NCI-H1694 treated with DMSO at 0.1 percent for 48 hours (cell line): ENCODE results near the gene LILRB2.
A peak's percentile ranks its signal among the peaks of the same experiment; 100 is the strongest.
"Not testable (repeated sequence)": the region's sequence is repeated elsewhere in the genome, so short reads cannot be mapped to it uniquely, and the experiment has no call there.

Source experiments
- DNase-seq: peaks from one replicate; lab custom pipeline; 2025; lab: John Stamatoyannopoulos, UW

LILRB2 gene

GRCh38 chr19:54272181-54272580 is 8.7 kb downstream of the LILRB2 start:
- not testable (repeated sequence) for DNase-seq

- DNase-seq: not testable (repeated sequence)
These were observed 9.3 kb downstream of the LILRB2 start for GRCh38 chr19:54271587-54271986.

GRCh38 chr19:54271106-54271505 is 9.8 kb downstream of the LILRB2 start:
- DNase-seq: no peak

- DNase-seq: no peak
These were observed 12.0 kb downstream of the LILRB2 start for GRCh38 chr19:54268936-54269335.

- DNase-seq: peak; percentile 19
These were observed 14.8 kb downstream of the LILRB2 start for GRCh38 chr19:54266133-54266532.

GRCh38 chr19:54262470-54262869 is 18.4 kb downstream of the LILRB2 start:
- no peak for DNase-seq

- DNase-seq: no peak
These were observed 18.8 kb downstream of the LILRB2 start for GRCh38 chr19:54262066-54262465.

GRCh38 chr19:54257116-54257480 is 23.8 kb downstream of the LILRB2 start, which contains the start of gene LILRB5:
Gene LILRB5, minus strand, starts transcription at chr19:54257273. Its CDS starts 80 bp downstream, at chr19:54257193.
- no peak for DNase-seq

GRCh38 chr19:54256250-54257115 is 24.4 kb downstream of the LILRB2 start:
- no peak for DNase-seq

- DNase-seq: no peak
These were observed 25.7 kb downstream of the LILRB2 start for GRCh38 chr19:54255105-54255775.

- DNase-seq: no peak
These were observed 26.6 kb downstream of the LILRB2 start for GRCh38 chr19:54254195-54254906.

- no peak for DNase-seq
These were observed 27.3 kb downstream of the LILRB2 start for GRCh38 chr19:54253331-54254194.

GRCh38 chr19:54252845-54253244 is 28.1 kb downstream of the LILRB2 start:
- DNase-seq: no peak

- DNase-seq: no peak
These were observed 28.7 kb downstream of the LILRB2 start for GRCh38 chr19:54252243-54252642.

- DNase-seq: no peak
These were observed 32.8 kb downstream of the LILRB2 start for GRCh38 chr19:54248016-54248601.

GRCh38 chr19:54247106-54247930 is 33.6 kb downstream of the LILRB2 start:
- no peak for DNase-seq

- no peak for DNase-seq
These were observed 35.0 kb downstream of the LILRB2 start for GRCh38 chr19:54245936-54246335.

GRCh38 chr19:54243809-54244208 is 37.1 kb downstream of the LILRB2 start:
- DNase-seq: not testable (repeated sequence)

GRCh38 chr19:54242646-54243045 is 38.3 kb downstream of the LILRB2 start, which contains the start of gene LILRA6:
Gene LILRA6, minus strand, starts transcription at chr19:54242790.
- DNase-seq: not testable (repeated sequence)

GRCh38 chr19:54242234-54242633 is 38.7 kb downstream of the LILRB2 start:
- DNase-seq: not testable (repeated sequence)
